Neuronal stem cell (in vitro differentiated cells): Measurements from ENCODE around the gene DNAI4.

ENCODE experiments used
- DNase-seq: peaks from one replicate; pipeline ENCODE4 v3.0.0-alpha.2; 2013; ENCODE audit warnings: low spot score
- H2AFZ ChIP-seq: one replicate; pipeline ENCODE4 v1.6.1; 2013; ENCODE audit warnings: mild to moderate bottlenecking, low read length, inconsistent platforms
- H2AK5ac ChIP-seq: 2 replicates; pipeline ENCODE4 v1.6.1; 2013; ENCODE audit warnings: low read depth, mild to moderate bottlenecking, inconsistent platforms, low read length, moderate library complexity, mixed read lengths
- H2BK120ac ChIP-seq: 2 replicates; pipeline ENCODE4 v1.6.1; 2013; ENCODE audit warnings: low read depth, mild to moderate bottlenecking, inconsistent platforms, low read length, moderate library complexity, mixed read lengths
- H2BK12ac ChIP-seq: one replicate; pipeline ENCODE4 v1.6.1; 2013; ENCODE audit warnings: low read length, inconsistent platforms
- H2BK15ac ChIP-seq: 2 replicates; pipeline ENCODE4 v1.6.1; 2013; ENCODE audit warnings: mild to moderate bottlenecking, low read length, inconsistent platforms, mixed read lengths
- H2BK5ac ChIP-seq: one replicate; pipeline ENCODE4 v1.6.1; 2013; ENCODE audit warnings: inconsistent platforms, mild to moderate bottlenecking, low read length, moderate library complexity
- H3K14ac ChIP-seq: one replicate; pipeline ENCODE4 v1.6.1; 2013; ENCODE audit warnings: low read length, inconsistent platforms
- H3K18ac ChIP-seq: 2 replicates; pipeline ENCODE4 v1.6.1; 2013; ENCODE audit warnings: low read length, inconsistent platforms
- H3K23ac ChIP-seq: 2 replicates; pipeline ENCODE4 v1.6.1; 2013; ENCODE audit warnings: low read depth, mild to moderate bottlenecking, mixed read lengths, low read length, inconsistent platforms; ENCODE audit not compliant: poor library complexity
- H3K27ac ChIP-seq: replicated peaks from 3 replicates; pipeline ENCODE4 v1.5.1; 2013; ENCODE audit warnings: low read length, inconsistent platforms
- H3K27me3 ChIP-seq, 3 experiments: 2 replicates each; pipeline ENCODE4 v1.6.1; 2013; ENCODE audit warnings: low read length in 3 of 3, mild to moderate bottlenecking in 2 of 3, inconsistent platforms in 1 of 3, low read depth in 1 of 3, mixed read lengths in 1 of 3, moderate library complexity in 1 of 3; ENCODE audit not compliant: control insufficient read depth in 3 of 3, insufficient read depth in 3 of 3
- H3K36me3 ChIP-seq, 2 donors: replicated peaks in 1 of 2; 2 replicates each; pipeline ENCODE4 v1.6.1; 2013; ENCODE audit warnings: low read length in 2 of 2; ENCODE audit not compliant: control insufficient read depth in 2 of 2, insufficient read depth in 2 of 2
- H3K4ac ChIP-seq: 2 replicates; pipeline ENCODE4 v1.6.1; 2013; ENCODE audit warnings: inconsistent platforms, mild to moderate bottlenecking, low read length, moderate library complexity
- H3K4me1 ChIP-seq, 2 donors: 1 replicate in 1 of 2; 2 replicates in 1 of 2; pipeline ENCODE4 v1.6.1; 2013; ENCODE audit warnings: low read length in 2 of 2, low read depth in 1 of 2; ENCODE audit not compliant: control insufficient read depth in 2 of 2, insufficient read depth in 1 of 2
- H3K4me2 ChIP-seq: one replicate; pipeline ENCODE4 v1.6.1; 2013; ENCODE audit warnings: mild to moderate bottlenecking, low read length, inconsistent platforms; ENCODE audit not compliant: insufficient read depth, poor library complexity, severe bottlenecking
- H3K4me3 ChIP-seq, 2 donors: 2 replicates each; pipeline ENCODE4 v1.5.1; 2013; ENCODE audit warnings: low read length in 2 of 2, mild to moderate bottlenecking in 2 of 2, inconsistent platforms in 1 of 2, moderate library complexity in 1 of 2
- H3K79me1 ChIP-seq: one replicate; pipeline ENCODE4 v1.6.1; 2013; ENCODE audit warnings: low read depth, mild to moderate bottlenecking, inconsistent platforms, low read length, moderate library complexity
- H3K9ac ChIP-seq: one replicate; pipeline ENCODE4 v1.6.1; 2013; ENCODE audit warnings: mild to moderate bottlenecking, low read depth, low read length, inconsistent platforms; ENCODE audit not compliant: poor library complexity
- H3K9me3 ChIP-seq, 2 donors: replicated peaks in 1 of 2; 2 replicates each; pipeline versions ENCODE3 to v1.6.1; 2013; ENCODE audit warnings: low read length in 2 of 2, mild to moderate bottlenecking in 2 of 2, inconsistent platforms in 1 of 2, low read depth in 1 of 2, mixed read lengths in 1 of 2, moderate library complexity in 1 of 2; ENCODE audit not compliant: control insufficient read depth in 2 of 2, insufficient read depth in 1 of 2
- H4K8ac ChIP-seq: one replicate; pipeline ENCODE4 v1.6.1; 2013; ENCODE audit warnings: low read depth, mild to moderate bottlenecking, inconsistent platforms, low read length, moderate library complexity
- H4K91ac ChIP-seq: one replicate; pipeline ENCODE4 v1.6.1; 2013; ENCODE audit warnings: low read length, low read depth, mild to moderate bottlenecking, inconsistent platforms; ENCODE audit not compliant: poor library complexity
- WGBS, 2 donors: extraction: QIAGEN DNeasy Blood & Tissue Kit; methylation state at CpG; one replicate each; pipeline ENCODE4 v1.1.7; 2013; ENCODE audit warnings: missing lambda C conversion rate in 2 of 2, mixed read lengths in 1 of 2; ENCODE audit not compliant: insufficient read length in 2 of 2, insufficient replicate concordance in 1 of 2; ENCODE audit errors: extremely low coverage in 2 of 2; 5-methylcytosine and 5-hydroxymethylcytosine counted together

The DNAI4 gene

GRCh38 chr1:66867501-66867900 lies 57.2 kb downstream of the DNAI4 start:
- no peak overlapping the region for H2BK120ac ChIP-seq
- H3K4me1 ChIP-seq: no peaks in the 10 kb centered on the region
- H2BK12ac ChIP-seq: no peak overlapping the region
- no peak overlapping the region for H3K27ac ChIP-seq
- no peak overlapping the region for H2AK5ac ChIP-seq
- no peak for DNase-seq
- no peak overlapping the region for H3K23ac ChIP-seq
- H3K9me3 ChIP-seq: no peaks in the 10 kb centered on the region
- no peaks in the 10 kb centered on the region for H3K36me3 ChIP-seq
- no peaks in the 10 kb centered on the region for H3K79me1 ChIP-seq
- H2AFZ ChIP-seq: no peak overlapping the region
- no peak overlapping the region for H3K18ac ChIP-seq
- no peak overlapping the region for H2BK5ac ChIP-seq
- no peak overlapping the region for H4K8ac ChIP-seq
- H4K91ac ChIP-seq: no peak overlapping the region
- no peak overlapping the region for H3K4ac ChIP-seq
- no peak overlapping the region for H3K14ac ChIP-seq
- H3K4me2 ChIP-seq: no peak overlapping the region
- H3K27me3 ChIP-seq: no peaks in the 10 kb centered on the region
- no CpG with 5 or more reads among the region's 2 CpGs for WGBS, 2 donors
- H2BK15ac ChIP-seq: no peak overlapping the region
- no peak overlapping the region for H3K9ac ChIP-seq
- no peak overlapping the region for H3K4me3 ChIP-seq

GRCh38 chr1:66860529-66860928 lies 64.1 kb downstream of the DNAI4 start:
- Histone ChIP-seq H3K14ac (no peak overlapping the region), H3K79me1 (no peaks in the 10 kb centered on the region), H3K4me3 (no peak overlapping the region), H4K91ac (no peak overlapping the region), H3K27ac (no peak overlapping the region), H2BK120ac (no peak overlapping the region), H3K23ac (no peak overlapping the region), H4K8ac (no peak overlapping the region), H2BK12ac (no peak overlapping the region), H3K9ac (no peak overlapping the region), H2BK15ac (no peak overlapping the region), H3K27me3 (no peaks in the 10 kb centered on the region), H3K4me2 (no peak overlapping the region), H3K9me3 (no peaks in the 10 kb centered on the region), H3K4ac (no peak overlapping the region), H3K18ac (no peak overlapping the region), H3K4me1 (no peaks in the 10 kb centered on the region), H2AFZ (no peak overlapping the region), H2BK5ac (no peak overlapping the region), H3K36me3 (no peaks in the 10 kb centered on the region), H2AK5ac (no peak overlapping the region)
- DNase-seq: no peak
- WGBS, 2 donors: no CpG with 5 or more reads among the region's 3 CpGs

- H3K9ac ChIP-seq: no peak overlapping the region
- no peak overlapping the region for H2BK120ac ChIP-seq
- no peak overlapping the region for H2BK15ac ChIP-seq
- no peak overlapping the region for H3K18ac ChIP-seq
- no peak overlapping the region for H3K14ac ChIP-seq
- WGBS, 2 donors: no CpG with 5 or more reads among the region's 1 CpG
- H3K4me3 ChIP-seq: no peak overlapping the region
- H3K4me2 ChIP-seq: no peak overlapping the region
- no peak overlapping the region for H4K8ac ChIP-seq
- no peak overlapping the region for H2AFZ ChIP-seq
- H4K91ac ChIP-seq: no peak overlapping the region
- no peak overlapping the region for H2BK5ac ChIP-seq
- H2AK5ac ChIP-seq: no peak overlapping the region
- H3K4me1 ChIP-seq: no peaks in the 10 kb centered on the region
- no peak overlapping the region for H3K4ac ChIP-seq
- no peaks in the 10 kb centered on the region for H3K9me3 ChIP-seq
- no peak overlapping the region for H2BK12ac ChIP-seq
- H3K27me3 ChIP-seq: no peaks in the 10 kb centered on the region
- H3K36me3 ChIP-seq: no peaks in the 10 kb centered on the region
- no peak overlapping the region for H3K27ac ChIP-seq
- DNase-seq: no peak
- H3K79me1 ChIP-seq: no peaks in the 10 kb centered on the region
- H3K23ac ChIP-seq: no peak overlapping the region
Observed at GRCh38 chr1:66853379-66853778, 71.3 kb downstream of the DNAI4 start.

GRCh38 chr1:66852870-66853269 lies 71.8 kb downstream of the DNAI4 start:
- Histone ChIP-seq H2AK5ac (no peak overlapping the region), H3K79me1 (no peaks in the 10 kb centered on the region), H3K9ac (no peak overlapping the region), H3K36me3 (no peaks in the 10 kb centered on the region), H3K27ac (no peak overlapping the region), H2BK5ac (no peak overlapping the region), H3K4me1 (no peaks in the 10 kb centered on the region), H4K8ac (no peak overlapping the region), H4K91ac (no peak overlapping the region), H3K4me2 (no peak overlapping the region), H2AFZ (no peak overlapping the region), H3K4ac (no peak overlapping the region), H3K4me3 (no peak overlapping the region), H2BK15ac (no peak overlapping the region), H2BK120ac (no peak overlapping the region), H3K14ac (no peak overlapping the region), H2BK12ac (no peak overlapping the region), H3K9me3 (no peaks in the 10 kb centered on the region), H3K27me3 (no peaks in the 10 kb centered on the region), H3K23ac (no peak overlapping the region), H3K18ac (no peak overlapping the region)
- DNase-seq: no peak
- WGBS, 2 donors: no CpG with 5 or more reads among the region's 2 CpGs
